A549 (cell line): ENCODE results near the gene FNIP2. TPM values are rescaled to one million over a fixed set of nuclear protein-coding genes. Genes with fewer than 3 reads are reported as not detected.

ENCODE experiments used
- ATAC-seq, 2 experiments: fragments of 200-7000 bp in 1 of 2; fragments of >200 bp in 1 of 2; cut with Nextera tagmentation in 1 of 2; cut with Tn5 transposase in 1 of 2; 3 replicates each; pipeline versions ENCODE4 v1.8.0 to v1.9.1; 2018 to 2020; ENCODE audit warnings: mild to moderate bottlenecking in 1 of 2, moderate library complexity in 1 of 2
- CTCF ChIA-PET: fragments of 300-600 bp; sonication (Branson Sonifier 250); formaldehyde crosslinking; extraction: SDS; loops from one replicate; lab custom pipeline; 2021; ENCODE audit warnings: antibody characterized with exemption, inconsistent platforms; lab: Yijun Ruan, JAX
- POLR2A ChIA-PET: fragments of 350-600 bp; formaldehyde crosslinking; extraction: SDS; loops from one replicate; lab custom pipeline; 2021; ENCODE audit warnings: antibody characterized with exemption, inconsistent platforms; lab: Yijun Ruan, JAX
- DNase-seq, 2 experiments: peaks; one replicate each; pipeline versions ENCODE4 v3.0.0 to v3.0.0-alpha.2; 2011 to 2016; ENCODE audit warnings: low read depth in 1 of 2, low spot score in 1 of 2
- FAIRE-seq: peaks from 2 replicates; lab custom pipeline; 2011; peaks lifted over from hg19 to GRCh38; lab: Jason Lieb, UNC
- H3K27ac ChIP-seq, 2 experiments: fragments of >200 bp; sonication (Bioruptor Twin); formaldehyde crosslinking; 3 replicates each; pipeline ENCODE4 v1.5.1; 2016 to 2017
- H3K4me1 ChIP-seq: fragments of >200 bp; sonication (Bioruptor Twin); formaldehyde crosslinking; 3 replicates; pipeline ENCODE4 v1.6.1; 2016
- H3K4me2 ChIP-seq: fragments of >200 bp; sonication (Bioruptor Twin); formaldehyde crosslinking; 3 replicates; pipeline ENCODE4 v1.6.1; 2016
- H3K4me3 ChIP-seq: fragments of >200 bp; sonication (Bioruptor Twin); formaldehyde crosslinking; 3 replicates; pipeline ENCODE4 v1.5.1; 2016
- H3K9me3 ChIP-seq: fragments of >200 bp; sonication (Bioruptor Twin); formaldehyde crosslinking; 3 replicates; pipeline ENCODE4 v1.6.1; 2016
- ATOH8 ChIP-seq: fragments of 250-450 bp; sonication (Bioruptor Pico); IDR thresholded peaks from 2 replicates; pipeline ENCODE4 v1.5.0; 2020; ENCODE audit warnings: low read depth, mild to moderate bottlenecking, moderate library complexity
- BHLHE40 ChIP-seq: IDR thresholded peaks from 2 replicates; pipeline ENCODE4 v1.6.1; 2012; ENCODE audit warnings: low read depth, low read length, inconsistent platforms
- CHD4 ChIP-seq: fragments of 200-600 bp; sonication (generic); IDR thresholded peaks from 2 replicates; pipeline ENCODE4 v1.6.1; 2016; ENCODE audit warnings: antibody characterized with exemption, mild to moderate bottlenecking, borderline replicate concordance
- ELK1 ChIP-seq: fragments of 150-350 bp; IDR thresholded peaks from 2 replicates; pipeline ENCODE4 v1.6.1; 2014; ENCODE audit warnings: low read depth, mild to moderate bottlenecking, low read length
- FOSB ChIP-seq: fragments of 250-450 bp; sonication (Bioruptor Pico); IDR thresholded peaks from 2 replicates; pipeline ENCODE4 v1.5.0; 2020; ENCODE audit warnings: mild to moderate bottlenecking, moderate library complexity
- FOXS1 ChIP-seq: fragments of 250-450 bp; sonication (Bioruptor Pico); IDR thresholded peaks from 2 replicates; pipeline ENCODE4 v1.5.0; 2020; ENCODE audit warnings: mild to moderate bottlenecking, moderate library complexity
- GATA3 ChIP-seq: IDR thresholded peaks from 2 replicates; pipeline ENCODE4 v1.6.1; 2012; ENCODE audit warnings: borderline replicate concordance
- HES2 ChIP-seq: fragments of >200 bp; sonication (Bioruptor Twin); formaldehyde crosslinking; IDR thresholded peaks from 2 replicates; pipeline ENCODE4 v1.6.1; 2016
- HOXB13 ChIP-seq: fragments of 250-450 bp; sonication (Bioruptor Pico); IDR thresholded peaks from 2 replicates; pipeline ENCODE4 v1.5.0; 2020; ENCODE audit warnings: low read depth, mild to moderate bottlenecking, moderate library complexity
- HOXB5 ChIP-seq: fragments of 250-450 bp; sonication (Bioruptor Pico); IDR thresholded peaks from 2 replicates; pipeline ENCODE4 v1.5.0; 2020; ENCODE audit warnings: mild to moderate bottlenecking, moderate library complexity
- JUN ChIP-seq, 2 experiments: fragments of >200 bp; sonication (Bioruptor Twin); formaldehyde crosslinking; IDR thresholded peaks; 2 replicates in 1 of 2; 3 replicates in 1 of 2; pipeline ENCODE4 v1.6.1; 2016 to 2017
- JUNB ChIP-seq: fragments of >200 bp; sonication (Bioruptor Twin); formaldehyde crosslinking; IDR thresholded peaks from 2 replicates; pipeline ENCODE4 v1.6.1; 2016
- KDM5A ChIP-seq: fragments of 200-600 bp; sonication (generic); IDR thresholded peaks from 2 replicates; pipeline ENCODE4 v1.6.1; 2016; ENCODE audit warnings: antibody characterized with exemption, mild to moderate bottlenecking
- MAFK ChIP-seq: fragments of 450-650 bp; IDR thresholded peaks from 2 replicates; pipeline ENCODE4 v1.6.1; 2014; ENCODE audit not compliant: partially characterized antibody
- MAZ ChIP-seq: fragments of 150-350 bp; IDR thresholded peaks from 2 replicates; pipeline ENCODE4 v1.6.1; 2014; ENCODE audit warnings: antibody characterized with exemption, low read depth, low read length, borderline replicate concordance
- PBX3 ChIP-seq: IDR thresholded peaks from 2 replicates; pipeline ENCODE4 v1.6.1; 2012
- POLR2AphosphoS2 ChIP-seq: conservative IDR thresholded peaks from 2 replicates; pipeline ENCODE4 v1.6.1; 2012; ENCODE audit warnings: low read length, improper control_type of control experiment, inconsistent platforms
- RAD21 ChIP-seq, 2 experiments: fragments of >200 bp in 1 of 2; sonication (Bioruptor Twin) in 1 of 2; formaldehyde crosslinking in 1 of 2; IDR thresholded peaks in 1 of 2; conservative IDR thresholded peaks in 1 of 2; 2 replicates in 1 of 2; 3 replicates in 1 of 2; pipeline ENCODE4 v1.6.1; 2012 to 2018; ENCODE audit warnings: inconsistent platforms in 1 of 2
- RARB ChIP-seq: fragments of 250-450 bp; sonication (Bioruptor Pico); IDR thresholded peaks from 2 replicates; pipeline ENCODE4 v1.8.0; 2021; ENCODE audit warnings: mild to moderate bottlenecking, moderate library complexity
- RNF2 ChIP-seq: fragments of 200-600 bp; sonication (generic); IDR thresholded peaks from 2 replicates; pipeline ENCODE4 v1.6.1; 2016; ENCODE audit warnings: low read depth, mild to moderate bottlenecking, antibody characterized with exemption, moderate library complexity, borderline replicate concordance
- SMC3 ChIP-seq: fragments of >200 bp; sonication (Bioruptor Twin); formaldehyde crosslinking; IDR thresholded peaks from 3 replicates; pipeline ENCODE4 v1.6.1; 2018; ENCODE audit warnings: inconsistent platforms
- USF2 ChIP-seq: fragments of 450-650 bp; IDR thresholded peaks from 2 replicates; pipeline ENCODE4 v1.6.1; 2014; ENCODE audit warnings: antibody characterized with exemption
- ZC3H11A ChIP-seq: fragments of 450-650 bp; IDR thresholded peaks from 2 replicates; pipeline ENCODE4 v1.6.1; 2014; ENCODE audit warnings: antibody characterized with exemption, mild to moderate bottlenecking
- ZNF302 ChIP-seq: fragments of 250-450 bp; sonication (Bioruptor Pico); IDR thresholded peaks from 2 replicates; pipeline ENCODE4 v1.9.0; 2021; ENCODE audit warnings: inconsistent platforms, mild to moderate bottlenecking, moderate library complexity
- WGBS: methylation state at CpG from one replicate; pipeline ENCODE4 v1.1.6; 2017; ENCODE audit errors: missing lambda C conversion rate; 5-methylcytosine and 5-hydroxymethylcytosine counted together
- polyA plus RNA-seq, 4 experiments: library from polyadenylated mRNA; depleted of rRNA in 3 of 4; stranded (reverse); fragments of >200 nt; fragmentation: RNase III in 1 of 4; extraction: RNeasy Plus Mini Kit Qiagen cat#74134 plus additional on column Dnase treatment in 1 of 4; gene quantifications; 2 replicates in 3 of 4; 3 replicates in 1 of 4; pipeline ENCODE4 v1.2.3, GENCODE V29; 2011 to 2017

FNIP2 gene
- polyA plus RNA-seq, 2 of the 4 experiments (the other 2 are of a cell fraction), result 2.0 to 2.5 TPM

- TF ChIP-seq POLR2AphosphoS2 (no peak), MAFK (no peak)
Observed at GRCh38 chr4:158778712-158779111, 9.9 kb downstream of the FNIP2 start (continued).

- FAIRE-seq (no peak), ATAC-seq (peak in 1 of 2 experiments; percentile 36; a peak in 2 of 6 replicates), DNase-seq (no peak)
- WGBS, result 65% methylated on average over 1 of the region's 1 CpG
- H3K4me1 ChIP-seq, result peaks cover 50% of the 10 kb centered on the region
- H3K9me3 ChIP-seq, result no peaks in the 10 kb centered on the region
- POLR2A ChIA-PET, result no interaction called here
- CTCF ChIA-PET, result interaction anchor here (1.0 kb wide), 1 partner anchor 68 kb away, joined by 4 read pairs; no protein-coding TSS in a partner anchor
- H3K4me3 ChIP-seq, result no peak overlapping the region
- peak overlapping the region; percentile 51; the same call in 2 of the 3 replicates for H3K4me2 ChIP-seq
- no peak overlapping the region for H3K27ac ChIP-seq
- TF ChIP-seq RAD21 (conservative IDR thresholded peaks at IDR 0.05 in 1 of 2, IDR thresholded peaks at IDR 0.05 in 1 of 2), result 0 out of 5 replicates have a peak, but pooled peaks of 1 of the 2 experiments have one; percentile 5
- no peak for TF ChIP-seq JUN (IDR thresholded peaks at IDR 0.05)
Observed at GRCh38 chr4:158781963-158782362, 13.1 kb downstream of the FNIP2 start.

GRCh38 chr4:158782551-158783360 lies 13.9 kb downstream of the FNIP2 start:
- Histone ChIP-seq H3K4me2 (peak overlapping the region; percentile 51), H3K27ac (no peak overlapping the region), H3K9me3 (no peaks in the 10 kb centered on the region), H3K4me1 (peaks cover 42% of the 10 kb centered on the region), H3K4me3 (no peak overlapping the region)
- FAIRE-seq (no peak), ATAC-seq (peak in 1 of 2 experiments; percentile 40; a peak in 1 of 6 replicates), DNase-seq (no peak)
- CTCF ChIA-PET, result interaction anchor here (1.0 kb wide), 1 partner anchor 67 kb away, joined by 4 read pairs; no protein-coding TSS in a partner anchor
- WGBS, result 39% methylated on average over 4 of the region's 4 CpGs
- POLR2A ChIA-PET, result no interaction called here
- TF ChIP-seq FOXS1 (no peak), RARB (CRISPR knock-in tag) (no peak), RNF2 (no peak), CHD4 (no peak), FOSB (CRISPR knock-in tag) (no peak), JUNB (no peak), USF2 (no peak), GATA3 (no peak), HES2 (no peak), ELK1 (no peak), PBX3 (no peak), KDM5A (no peak), ZC3H11A (no peak), MAZ (no peak), BHLHE40 (no peak), SMC3 (no peak), ZNF302 (CRISPR knock-in tag) (no peak), ATOH8 (no peak), HOXB13 (no peak), HOXB5 (CRISPR knock-in tag) (no peak)
